OCI-LY3 (cell line): ENCODE data around the gene LRRC3C.
"Not testable (repeated sequence)": the region's sequence is repeated elsewhere in the genome, so short reads cannot be mapped to it uniquely, and the experiment has no call there.

Experiments used
- H2AFZ ChIP-seq: fragments of 200-600, 300-600 bp; shearing (Covaris generic); 2 replicates; pipeline ENCODE4 v1.6.0; 2014; ENCODE audit warnings: antibody characterized with exemption, low read depth, low read length
- H3K27ac ChIP-seq: fragments of 200-600, 300-600 bp; sonication (generic); 2 replicates; pipeline ENCODE4 v1.5.1; 2014; ENCODE audit warnings: mild to moderate bottlenecking, low read length, moderate library complexity, mixed read lengths
- H3K27me3 ChIP-seq: fragments of 200-600, 300-600 bp; sonication (generic); 2 replicates; pipeline ENCODE4 v1.6.1; 2014; ENCODE audit warnings: low read depth, low read length, mixed read lengths
- H3K36me3 ChIP-seq: fragments of 200-600, 300-600 bp; sonication (generic); replicated peaks from 2 replicates; pipeline ENCODE3; 2014; ENCODE audit warnings: low read depth, low read length, mixed read lengths
- H3K4me1 ChIP-seq: fragments of 300-600, 200-600 bp; sonication (generic); 2 replicates; pipeline ENCODE4 v1.6.1; 2014; ENCODE audit warnings: low read length, mixed read lengths
- H3K4me2 ChIP-seq: fragments of 200-600, 300-600 bp; sonication (generic); 2 replicates; pipeline ENCODE4 v1.6.1; 2014; ENCODE audit warnings: low read length, mixed read lengths
- H3K4me3 ChIP-seq: fragments of 300-600, 200-600 bp; sonication (generic); 2 replicates; pipeline ENCODE4 v1.5.1; 2014; ENCODE audit warnings: antibody characterized with exemption, mild to moderate bottlenecking, low read length, moderate library complexity
- H3K79me2 ChIP-seq: fragments of 300-600, 200-600 bp; shearing (Covaris generic); 2 replicates; pipeline ENCODE4 v1.6.1; 2014; ENCODE audit warnings: mild to moderate bottlenecking, low read length, mixed read lengths
- H3K9ac ChIP-seq: fragments of 300-600, 200-600 bp; shearing (Covaris generic); 2 replicates; pipeline ENCODE4 v1.6.0; 2014; ENCODE audit warnings: mild to moderate bottlenecking, low read length, moderate library complexity
- H3K9me3 ChIP-seq: fragments of 200-600, 300-600 bp; shearing (Covaris generic); 2 replicates; pipeline ENCODE4 v1.6.1; 2014; ENCODE audit warnings: low read length, mixed read lengths; ENCODE audit not compliant: insufficient read depth
- H4K20me1 ChIP-seq: fragments of 200-600, 300-600 bp; sonication (generic); 2 replicates; pipeline ENCODE4 v1.6.1; 2016; ENCODE audit warnings: low read length, mixed read lengths; ENCODE audit not compliant: insufficient read depth
- EZH2phosphoT487 ChIP-seq: fragments of 200-600 bp; shearing (Covaris generic); IDR thresholded peaks from 2 replicates; pipeline ENCODE4 v1.6.1; 2018; ENCODE audit warnings: antibody characterized with exemption, mixed run types, low read depth
- TF ChIP-seq, protein P1 (sequence below): fragments of 200-600, 300-600 bp; sonication (generic); IDR thresholded peaks from 2 replicates; pipeline ENCODE4 v1.5.1; 2014; ENCODE audit warnings: antibody characterized with exemption, low read length, low read depth

LRRC3C gene, protein sequence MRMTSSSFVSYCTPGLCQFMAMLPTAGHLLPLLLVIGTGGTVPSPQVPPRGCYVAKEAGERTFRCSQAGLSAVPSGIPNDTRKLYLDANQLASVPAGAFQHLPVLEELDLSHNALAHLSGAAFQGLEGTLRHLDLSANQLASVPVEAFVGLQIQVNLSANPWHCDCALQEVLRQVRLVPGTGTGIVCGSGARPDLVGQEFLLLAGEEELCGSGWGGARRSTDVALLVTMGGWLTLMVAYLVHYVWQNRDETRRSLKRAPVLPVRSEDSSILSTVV

DNA sequence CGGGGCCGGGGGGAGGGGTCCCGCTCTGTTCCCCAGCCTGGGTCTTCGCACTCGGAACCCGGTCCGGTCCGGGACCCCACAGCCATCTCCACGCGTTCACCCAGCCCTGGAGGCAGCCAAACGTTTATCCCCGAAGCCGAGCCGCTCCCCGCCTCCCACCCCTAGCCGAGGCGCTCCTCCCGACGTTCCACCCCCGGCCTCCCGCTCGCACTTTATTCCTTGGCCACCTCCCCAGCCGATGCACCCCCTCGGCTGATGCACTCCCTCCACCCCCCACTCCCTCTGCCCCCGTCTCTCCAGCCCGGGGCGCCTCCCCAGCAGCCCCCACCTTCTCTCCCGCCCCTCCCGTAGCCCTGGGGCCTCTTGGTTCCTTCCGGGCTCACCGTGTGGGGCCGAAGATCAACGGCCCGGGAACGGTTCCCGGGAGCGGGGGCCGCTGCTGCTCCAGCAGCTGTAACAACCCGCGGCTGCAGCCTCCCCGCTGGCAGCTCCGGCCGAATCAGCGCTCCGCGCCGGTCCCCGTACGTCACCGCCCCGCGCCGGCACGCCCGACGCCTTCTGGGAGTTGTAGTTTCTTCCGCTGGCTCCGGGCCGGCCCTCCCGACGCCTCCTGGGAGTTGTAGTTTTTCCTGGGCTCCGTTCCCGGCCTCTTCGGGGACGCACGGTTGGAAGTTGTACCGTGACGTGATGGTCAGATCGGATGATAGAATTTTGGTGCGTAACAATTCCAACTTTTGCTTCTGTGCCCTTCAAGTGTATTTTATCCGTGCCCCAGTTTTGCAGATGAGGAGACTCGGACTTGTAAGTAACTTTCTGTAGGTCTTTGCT, at the start of gene LRRC3C, which contains the start of gene ORMDL3:
Gene LRRC3C (plus strand): TSS at position 632 of the 828 bp plus-strand sequence. CDS start 13,792 bp downstream, outside the sequence.
Gene ORMDL3 (minus strand): TSS at position 501 of the 828 bp plus-strand sequence. CDS start 3,398 bp downstream, outside the sequence.
- Histone ChIP-seq H3K79me2 (peaks cover 29% of the 10 kb centered on the region), H3K27ac (peak within 1 kb of the TSS; percentile 46), H3K4me1 (peaks cover 33% of the 10 kb centered on the region), H3K4me2 (peak within 1 kb of the TSS; percentile 96), H3K36me3 (peaks cover 12% of the 10 kb centered on the region), H4K20me1 (peaks cover 19% of the 10 kb centered on the region; the same call in 1 of the 2 replicates), H3K9me3 (no peaks in the 10 kb centered on the region), H3K4me3 (peak within 1 kb of the TSS; percentile 88), H3K9ac (peak within 1 kb of the TSS; percentile 88), H2AFZ (peak within 1 kb of the TSS; percentile 90), H3K27me3 (no peaks in the 10 kb centered on the region)
- TF ChIP-seq, protein P1, sequence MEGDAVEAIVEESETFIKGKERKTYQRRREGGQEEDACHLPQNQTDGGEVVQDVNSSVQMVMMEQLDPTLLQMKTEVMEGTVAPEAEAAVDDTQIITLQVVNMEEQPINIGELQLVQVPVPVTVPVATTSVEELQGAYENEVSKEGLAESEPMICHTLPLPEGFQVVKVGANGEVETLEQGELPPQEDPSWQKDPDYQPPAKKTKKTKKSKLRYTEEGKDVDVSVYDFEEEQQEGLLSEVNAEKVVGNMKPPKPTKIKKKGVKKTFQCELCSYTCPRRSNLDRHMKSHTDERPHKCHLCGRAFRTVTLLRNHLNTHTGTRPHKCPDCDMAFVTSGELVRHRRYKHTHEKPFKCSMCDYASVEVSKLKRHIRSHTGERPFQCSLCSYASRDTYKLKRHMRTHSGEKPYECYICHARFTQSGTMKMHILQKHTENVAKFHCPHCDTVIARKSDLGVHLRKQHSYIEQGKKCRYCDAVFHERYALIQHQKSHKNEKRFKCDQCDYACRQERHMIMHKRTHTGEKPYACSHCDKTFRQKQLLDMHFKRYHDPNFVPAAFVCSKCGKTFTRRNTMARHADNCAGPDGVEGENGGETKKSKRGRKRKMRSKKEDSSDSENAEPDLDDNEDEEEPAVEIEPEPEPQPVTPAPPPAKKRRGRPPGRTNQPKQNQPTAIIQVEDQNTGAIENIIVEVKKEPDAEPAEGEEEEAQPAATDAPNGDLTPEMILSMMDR: no peak
- no peak for TF ChIP-seq EZH2phosphoT487

DNA sequence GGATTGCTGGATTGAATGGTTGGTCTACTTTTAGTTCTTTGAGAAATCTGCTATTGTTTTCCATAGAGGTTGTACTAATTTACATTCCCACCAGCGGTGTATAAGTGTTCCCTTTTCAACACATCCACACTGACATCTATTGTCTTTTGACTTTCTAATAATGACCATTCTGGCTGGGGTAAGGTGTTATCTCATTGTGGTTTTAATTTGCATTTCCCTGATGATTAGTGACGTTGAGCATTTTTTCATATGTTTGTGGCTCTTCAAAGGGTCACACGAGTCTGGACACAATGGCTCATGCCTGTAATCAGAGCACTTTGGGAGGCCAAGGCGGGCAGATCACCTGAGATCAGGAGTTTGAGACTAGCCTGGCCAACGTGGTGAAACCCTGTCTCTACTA, 41.4 kb upstream of the LRRC3C start:
- H3K4me3 ChIP-seq, H3K36me3 ChIP-seq, H2AFZ ChIP-seq, H3K27ac ChIP-seq, H3K9ac ChIP-seq, H3K4me2 ChIP-seq, H3K4me1 ChIP-seq, H4K20me1 ChIP-seq, H3K79me2 ChIP-seq, H3K9me3 ChIP-seq, H3K27me3 ChIP-seq: not testable (repeated sequence)

DNA sequence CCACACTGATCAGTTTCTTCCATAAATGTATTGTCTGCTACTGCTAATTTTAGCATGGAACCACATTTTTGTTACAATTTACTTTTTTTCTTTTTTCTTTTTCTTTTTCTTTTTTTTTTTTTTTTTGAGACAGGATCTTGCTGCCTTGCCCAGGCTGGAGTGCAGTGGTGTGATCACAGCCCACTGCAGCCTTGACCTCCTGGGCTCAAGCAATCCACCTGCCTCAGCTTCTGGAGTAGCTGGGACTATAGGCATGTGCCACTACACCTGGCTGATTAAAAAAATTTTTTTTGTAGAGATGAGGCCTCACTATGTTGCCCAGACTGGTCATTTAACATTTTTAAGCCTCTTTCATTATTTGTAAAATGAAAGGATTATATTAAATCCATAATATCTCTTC, 40.5 kb upstream of the LRRC3C start:
- Histone ChIP-seq H3K79me2 (no peaks in the 10 kb centered on the region), H3K9ac (no peak overlapping the region), H3K4me1 (no peaks in the 10 kb centered on the region), H3K27ac (no peak overlapping the region), H3K9me3 (no peaks in the 10 kb centered on the region), H3K36me3 (no peaks in the 10 kb centered on the region), H3K4me2 (no peak overlapping the region), H2AFZ (no peak overlapping the region), H4K20me1 (no peaks in the 10 kb centered on the region), H3K4me3 (no peak overlapping the region), H3K27me3 (peaks cover 8% of the 10 kb centered on the region; the same call in 1 of the 2 replicates)
- TF ChIP-seq EZH2phosphoT487: no peak
- TF ChIP-seq, protein P1: no peak

DNA sequence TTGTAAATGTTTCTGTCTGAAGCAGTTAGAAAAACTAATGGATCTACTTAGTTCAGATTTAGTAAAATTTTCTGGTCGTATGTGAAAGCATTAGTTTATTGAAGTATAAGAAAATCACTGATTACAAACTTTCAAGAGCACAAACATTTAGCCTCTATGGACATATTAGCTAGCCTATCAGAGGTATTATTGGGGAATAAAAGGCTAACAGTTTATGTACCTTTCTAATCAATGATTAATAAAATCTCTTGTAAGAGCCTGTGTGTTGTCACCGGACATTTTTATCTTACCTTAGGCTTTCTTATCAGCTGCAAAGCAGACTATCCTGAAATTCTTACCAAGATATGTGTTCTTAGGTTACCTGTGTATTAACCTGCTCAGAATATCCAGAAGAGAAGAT, 38.3 kb upstream of the LRRC3C start:
- Histone ChIP-seq H3K9ac (no peak overlapping the region), H3K9me3 (no peaks in the 10 kb centered on the region), H3K4me1 (no peaks in the 10 kb centered on the region), H3K36me3 (no peaks in the 10 kb centered on the region), H4K20me1 (no peaks in the 10 kb centered on the region), H2AFZ (no peak overlapping the region), H3K4me2 (no peak overlapping the region), H3K79me2 (no peaks in the 10 kb centered on the region), H3K27me3 (peaks cover 14% of the 10 kb centered on the region), H3K27ac (no peak overlapping the region), H3K4me3 (no peak overlapping the region)
- TF ChIP-seq, protein P1: no peak
- no peak for TF ChIP-seq EZH2phosphoT487
